Nephron progenitor cell (in vitro differentiated cells): ENCODE measurements around the gene SPATS2.

ENCODE experiments used
- DNase-seq: peaks from one replicate; pipeline ENCODE4 v3.0.0; 2021
- H3K27ac Mint-ChIP-seq: 2 replicates; pipeline ENCODE4 v1.8.0; 2021; ENCODE audit warnings: mild to moderate bottlenecking, moderate library complexity, mixed read lengths
- H3K27me3 Mint-ChIP-seq: 2 replicates; pipeline ENCODE4 v1.8.0; 2021; ENCODE audit warnings: mild to moderate bottlenecking, low read depth, mixed read lengths; ENCODE audit not compliant: poor library complexity
- H3K36me3 Mint-ChIP-seq: 2 replicates; pipeline ENCODE4 v1.8.0; 2021; ENCODE audit warnings: low read depth, mixed read lengths
- H3K4me1 Mint-ChIP-seq: 2 replicates; pipeline ENCODE4 v1.8.0; 2021; ENCODE audit warnings: mixed read lengths
- H3K4me3 Mint-ChIP-seq: 2 replicates; pipeline ENCODE4 v1.8.0; 2021; ENCODE audit warnings: mild to moderate bottlenecking, moderate library complexity, mixed read lengths
- H3K9me3 Mint-ChIP-seq: 2 replicates; pipeline ENCODE4 v1.8.0; 2021; ENCODE audit warnings: mild to moderate bottlenecking, moderate library complexity, mixed read lengths
- TF ChIP-seq, protein P1 (sequence below): fragments of 200-600 bp; sonication (generic); IDR thresholded peaks from 2 replicates; pipeline ENCODE4 v1.5.0; 2021; ENCODE audit warnings: antibody characterized with exemption

Gene SPATS2

DNA sequence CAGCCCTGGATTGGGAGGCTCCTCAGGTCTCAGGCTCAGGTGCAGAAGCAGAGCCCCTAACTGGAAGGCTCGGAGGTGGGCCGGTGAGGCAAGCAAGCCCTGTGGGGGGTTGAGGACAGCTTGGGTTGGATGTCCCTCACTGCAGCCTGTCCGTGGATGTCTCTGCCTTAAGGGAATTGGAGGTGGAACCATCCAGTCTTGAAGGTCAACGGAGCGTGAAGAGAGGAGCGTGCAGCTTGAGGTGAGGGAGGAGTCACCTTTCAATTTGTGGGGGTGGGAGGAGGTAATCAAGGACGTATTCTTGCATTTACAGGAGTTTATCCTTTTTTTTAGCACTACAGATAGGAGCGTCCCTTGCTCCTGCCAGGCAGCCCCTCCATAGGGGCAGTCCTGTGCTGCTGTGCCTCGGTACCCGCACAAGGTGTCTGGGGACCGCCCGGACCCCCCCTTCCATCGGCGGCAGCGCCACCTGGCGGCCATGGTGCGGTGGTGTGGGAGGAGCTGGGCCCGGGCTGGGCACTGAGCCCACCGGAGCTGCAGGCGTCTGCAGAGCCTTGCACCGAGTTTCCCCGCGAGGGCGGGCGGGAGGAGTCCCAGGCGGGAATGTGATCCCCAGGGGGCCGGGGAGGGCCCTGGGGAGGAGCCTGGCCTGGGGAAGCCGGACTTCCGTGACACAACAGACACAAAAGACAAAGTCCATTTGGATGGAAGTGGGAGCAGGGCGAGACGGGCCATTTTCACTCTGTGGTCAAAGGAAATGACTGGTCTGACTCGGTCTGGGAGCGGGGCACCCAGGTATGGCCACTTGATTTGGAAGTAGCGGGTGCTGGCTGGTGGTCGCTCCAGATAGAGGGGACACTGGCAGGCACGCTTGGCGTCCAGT lies 19.7 kb upstream of the SPATS2 start:
- peak; percentile 90 for DNase-seq
- H3K9me3 Mint-ChIP-seq: no peaks in the 10 kb centered on the region
- H3K4me3 Mint-ChIP-seq: peak overlapping the region; percentile 78
- H3K4me1 Mint-ChIP-seq: peaks cover 51% of the 10 kb centered on the region
- H3K36me3 Mint-ChIP-seq: no peaks in the 10 kb centered on the region
- H3K27ac Mint-ChIP-seq: no peak overlapping the region
- TF ChIP-seq, protein P1, sequence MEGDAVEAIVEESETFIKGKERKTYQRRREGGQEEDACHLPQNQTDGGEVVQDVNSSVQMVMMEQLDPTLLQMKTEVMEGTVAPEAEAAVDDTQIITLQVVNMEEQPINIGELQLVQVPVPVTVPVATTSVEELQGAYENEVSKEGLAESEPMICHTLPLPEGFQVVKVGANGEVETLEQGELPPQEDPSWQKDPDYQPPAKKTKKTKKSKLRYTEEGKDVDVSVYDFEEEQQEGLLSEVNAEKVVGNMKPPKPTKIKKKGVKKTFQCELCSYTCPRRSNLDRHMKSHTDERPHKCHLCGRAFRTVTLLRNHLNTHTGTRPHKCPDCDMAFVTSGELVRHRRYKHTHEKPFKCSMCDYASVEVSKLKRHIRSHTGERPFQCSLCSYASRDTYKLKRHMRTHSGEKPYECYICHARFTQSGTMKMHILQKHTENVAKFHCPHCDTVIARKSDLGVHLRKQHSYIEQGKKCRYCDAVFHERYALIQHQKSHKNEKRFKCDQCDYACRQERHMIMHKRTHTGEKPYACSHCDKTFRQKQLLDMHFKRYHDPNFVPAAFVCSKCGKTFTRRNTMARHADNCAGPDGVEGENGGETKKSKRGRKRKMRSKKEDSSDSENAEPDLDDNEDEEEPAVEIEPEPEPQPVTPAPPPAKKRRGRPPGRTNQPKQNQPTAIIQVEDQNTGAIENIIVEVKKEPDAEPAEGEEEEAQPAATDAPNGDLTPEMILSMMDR: peak; percentile 98
- H3K27me3 Mint-ChIP-seq: peaks cover 92% of the 10 kb centered on the region

DNA sequence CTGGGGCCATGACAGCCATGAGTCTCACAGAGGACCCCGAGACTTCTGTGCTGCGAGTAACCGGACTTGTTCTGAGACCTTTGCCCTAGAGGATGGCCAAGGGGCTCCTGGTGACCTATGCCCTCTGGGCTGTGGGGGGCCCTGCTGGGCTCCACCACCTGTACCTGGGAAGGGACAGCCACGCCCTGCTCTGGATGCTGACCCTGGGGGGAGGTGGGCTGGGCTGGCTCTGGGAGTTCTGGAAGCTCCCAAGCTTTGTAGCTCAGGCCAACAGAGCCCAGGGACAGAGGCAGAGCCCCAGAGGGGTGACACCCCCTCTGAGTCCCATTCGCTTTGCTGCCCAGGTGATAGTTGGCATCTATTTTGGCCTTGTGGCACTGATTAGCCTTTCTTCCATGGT lies 18.5 kb upstream of the SPATS2 start:
- Mint-ChIP-seq H3K9me3 (no peaks in the 10 kb centered on the region), H3K4me3 (peak overlapping the region; percentile 28), H3K4me1 (peaks cover 41% of the 10 kb centered on the region), H3K27me3 (peaks cover 98% of the 10 kb centered on the region), H3K36me3 (no peaks in the 10 kb centered on the region), H3K27ac (no peak overlapping the region)
- TF ChIP-seq, protein P1: no peak
- DNase-seq: no peak

DNA sequence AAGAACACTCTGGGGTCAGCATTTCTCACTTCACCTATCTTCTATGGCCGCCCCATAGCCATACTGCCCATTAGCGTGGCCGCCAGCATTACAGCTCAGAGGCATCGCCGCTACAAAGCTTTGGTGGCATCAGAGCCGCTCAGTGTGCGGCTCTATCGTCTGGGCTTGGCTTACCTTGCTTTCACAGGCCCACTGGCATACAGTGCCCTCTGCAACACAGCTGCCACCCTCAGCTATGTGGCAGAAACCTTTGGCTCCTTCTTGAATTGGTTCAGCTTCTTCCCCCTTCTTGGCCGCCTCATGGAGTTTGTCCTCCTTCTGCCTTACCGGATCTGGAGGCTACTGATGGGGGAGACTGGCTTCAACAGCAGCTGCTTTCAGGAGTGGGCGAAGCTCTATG lies 18.0 kb upstream of the SPATS2 start:
- H3K27me3 Mint-ChIP-seq: peaks cover 98% of the 10 kb centered on the region
- H3K4me3 Mint-ChIP-seq: peak overlapping the region; percentile 28
- no peak overlapping the region for H3K27ac Mint-ChIP-seq
- no peak for DNase-seq
- TF ChIP-seq, protein P1: no peak
- no peaks in the 10 kb centered on the region for H3K9me3 Mint-ChIP-seq
- no peaks in the 10 kb centered on the region for H3K36me3 Mint-ChIP-seq
- H3K4me1 Mint-ChIP-seq: peaks cover 36% of the 10 kb centered on the region

DNA sequence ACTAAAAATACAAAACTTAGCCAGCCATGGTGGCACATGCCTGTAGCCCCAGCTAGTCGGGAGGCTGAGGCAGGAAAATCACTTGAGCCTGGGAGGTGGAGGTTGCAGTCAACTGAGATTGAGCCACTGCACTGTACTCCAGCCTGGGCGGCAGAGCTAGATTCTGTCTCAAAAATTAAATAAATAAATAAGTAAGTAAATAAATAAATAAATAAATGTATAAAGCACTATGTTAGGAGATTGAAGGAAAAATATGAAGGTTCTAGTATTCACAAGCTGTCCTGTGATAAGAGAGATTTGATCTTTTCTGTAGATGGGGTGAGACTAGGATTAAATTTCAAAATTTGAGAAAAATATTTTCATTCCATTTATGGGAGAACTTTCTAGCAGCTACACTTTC lies 14.9 kb upstream of the SPATS2 start:
- Mint-ChIP-seq H3K27me3 (peaks cover 85% of the 10 kb centered on the region), H3K27ac (no peak overlapping the region)
- no peak for DNase-seq

DNA sequence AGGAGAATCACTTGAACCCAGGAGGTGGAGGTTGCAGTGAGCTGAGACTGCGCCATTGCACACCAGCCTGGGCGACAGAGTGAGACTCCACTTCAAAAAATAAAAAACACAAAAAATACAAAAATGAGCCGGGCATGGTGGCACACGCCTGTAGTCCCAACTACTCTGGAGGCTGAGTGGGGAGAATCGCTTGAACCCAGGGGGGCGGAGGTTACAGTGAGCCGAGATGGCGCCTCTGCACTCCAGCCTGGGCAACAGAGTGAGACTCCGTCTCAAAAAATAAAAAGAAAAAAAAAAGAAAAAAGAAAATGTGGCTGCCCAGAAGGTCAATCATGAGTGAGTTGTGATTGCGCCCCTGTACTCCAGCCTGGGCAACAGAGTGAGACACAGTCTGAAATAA lies 11.3 kb upstream of the SPATS2 start:
- TF ChIP-seq, protein P1: no peak
- Mint-ChIP-seq H3K4me1 (peaks cover 14% of the 10 kb centered on the region), H3K27ac (no peak overlapping the region), H3K27me3 (peaks cover 71% of the 10 kb centered on the region), H3K36me3 (no peaks in the 10 kb centered on the region), H3K4me3 (no peak overlapping the region), H3K9me3 (no peaks in the 10 kb centered on the region)
- no peak for DNase-seq

More for the DNA sequence above, 14.9 kb upstream of the SPATS2 start:
- TF ChIP-seq, protein P1: no peak
- H3K4me3 Mint-ChIP-seq: no peak overlapping the region
- H3K9me3 Mint-ChIP-seq: no peaks in the 10 kb centered on the region
- peaks cover 10% of the 10 kb centered on the region for H3K4me1 Mint-ChIP-seq
- no peaks in the 10 kb centered on the region for H3K36me3 Mint-ChIP-seq
